Neural cell (in vitro differentiated cells): ENCODE data around the gene ELOB. TPM values are rescaled to one million over a fixed set of nuclear protein-coding genes. Genes with fewer than 3 reads are reported as not detected.

Experiments used
- H2AFZ ChIP-seq: fragments of 200-600, 300-800 bp; sonication (generic), shearing (Covaris generic); 2 replicates; pipeline ENCODE4 v1.6.0; 2014; ENCODE audit warnings: low read depth, mild to moderate bottlenecking, antibody characterized with exemption, low read length, moderate library complexity
- H3F3A ChIP-seq: fragments of 200-600 bp; shearing (Covaris generic); 2 replicates; pipeline ENCODE4 v1.6.1; 2016; ENCODE audit warnings: mild to moderate bottlenecking, moderate library complexity, mixed read lengths, antibody characterized with exemption, low read length; ENCODE audit not compliant: insufficient read depth, poor library complexity, severe bottlenecking
- H3K27ac ChIP-seq: fragments of 200-600, 300-800 bp; sonication (generic), shearing (Covaris generic); 2 replicates; pipeline ENCODE4 v1.5.1; 2014; ENCODE audit warnings: mild to moderate bottlenecking, low read length, moderate library complexity
- H3K27me3 ChIP-seq: fragments of 300-800, 200-600 bp; sonication (generic), shearing (Covaris generic); 2 replicates; pipeline ENCODE4 v1.6.0; 2014; ENCODE audit warnings: mild to moderate bottlenecking, low read depth, low read length, moderate library complexity; ENCODE audit not compliant: insufficient read depth
- H3K36me3 ChIP-seq: fragments of 300-800, 200-600 bp; sonication (generic), shearing (Covaris generic); 2 replicates; pipeline ENCODE4 v1.5.1; 2014; ENCODE audit warnings: mild to moderate bottlenecking, antibody characterized with exemption, low read length, moderate library complexity; ENCODE audit not compliant: insufficient read depth
- H3K4me2 ChIP-seq: fragments of 300-800, 200-600 bp; sonication (generic), shearing (Covaris generic); 2 replicates; pipeline ENCODE4 v1.6.0; 2014; ENCODE audit warnings: mild to moderate bottlenecking, low read length
- H3K4me3 ChIP-seq: fragments of 300-800, 200-600 bp; sonication (generic), shearing (Covaris generic); 2 replicates; pipeline ENCODE4 v1.5.1; 2014; ENCODE audit warnings: mild to moderate bottlenecking, low read length, moderate library complexity
- H3K79me2 ChIP-seq: fragments of 200-600 bp; shearing (Covaris generic); replicated peaks from 2 replicates; pipeline ENCODE4 v1.6.0; 2014; ENCODE audit warnings: mild to moderate bottlenecking, low read length, moderate library complexity; ENCODE audit not compliant: insufficient read depth
- H3K9ac ChIP-seq: fragments of 300-800, 200-600 bp; sonication (generic), shearing (Covaris generic); 2 replicates; pipeline ENCODE4 v1.6.1; 2016; ENCODE audit warnings: mild to moderate bottlenecking, low read length, mixed read lengths
- H3K9me2 ChIP-seq: fragments of 200-600 bp; shearing (Covaris generic); 2 replicates; pipeline ENCODE4 v1.6.1; 2016; ENCODE audit warnings: mild to moderate bottlenecking, low read length, mixed read lengths; ENCODE audit not compliant: insufficient read depth
- H3K9me3 ChIP-seq: fragments of 200-600, 300-800 bp; sonication (generic), shearing (Covaris generic); 2 replicates; pipeline ENCODE4 v1.6.1; 2016; ENCODE audit warnings: mild to moderate bottlenecking, mixed run types, low read length, moderate library complexity, mixed read lengths
- H4K20me1 ChIP-seq: fragments of 200-600 bp; shearing (Covaris generic); 2 replicates; pipeline ENCODE4 v1.6.1; 2016; ENCODE audit warnings: mild to moderate bottlenecking, mixed run types; ENCODE audit not compliant: insufficient read depth
- CTCF ChIP-seq: fragments of 450-650 bp; IDR thresholded peaks from 2 replicates; pipeline ENCODE4 v1.5.1; 2014; ENCODE audit warnings: antibody characterized with exemption, mild to moderate bottlenecking, moderate library complexity; ENCODE audit not compliant: poor library complexity, severe bottlenecking
- EP300 ChIP-seq: fragments of 450-650 bp; conservative IDR thresholded peaks from 2 replicates; pipeline ENCODE4 v1.6.1; 2014; ENCODE audit warnings: antibody characterized with exemption, mild to moderate bottlenecking, moderate library complexity; ENCODE audit not compliant: poor library complexity, severe bottlenecking
- EZH2 ChIP-seq: fragments of 200-600, 300-800 bp; shearing (Covaris generic), sonication (generic); IDR thresholded peaks from 2 replicates; pipeline ENCODE4 v1.6.1; 2014; ENCODE audit warnings: antibody characterized with exemption, low read length, borderline replicate concordance, mild to moderate bottlenecking; ENCODE audit not compliant: insufficient read depth, poor library complexity, severe bottlenecking
- MXI1 ChIP-seq: fragments of 450-650 bp; conservative IDR thresholded peaks from 2 replicates; pipeline ENCODE4 v1.6.1; 2014; ENCODE audit warnings: antibody characterized with exemption, mild to moderate bottlenecking; ENCODE audit not compliant: poor library complexity, severe bottlenecking
- POLR2AphosphoS5 ChIP-seq: IDR thresholded peaks from 2 replicates; pipeline ENCODE4 v1.6.1; 2012
- RAD21 ChIP-seq: fragments of 450-650 bp; conservative IDR thresholded peaks from 2 replicates; pipeline ENCODE4 v1.6.1; 2014; ENCODE audit warnings: antibody characterized with exemption, mild to moderate bottlenecking, moderate library complexity
- REST ChIP-seq: IDR thresholded peaks from 2 replicates; pipeline ENCODE4 v1.6.1; 2012; ENCODE audit warnings: borderline replicate concordance
- SMC3 ChIP-seq: fragments of 450-650 bp; conservative IDR thresholded peaks from 2 replicates; pipeline ENCODE4 v1.6.1; 2014; ENCODE audit warnings: antibody characterized with exemption, mild to moderate bottlenecking, moderate library complexity; ENCODE audit not compliant: poor library complexity
- TAF1 ChIP-seq: IDR thresholded peaks from 2 replicates; pipeline ENCODE4 v1.6.1; 2012; ENCODE audit warnings: low read depth
- polyA plus RNA-seq: library from polyadenylated mRNA; depleted of rRNA; stranded (reverse); fragments of >200 nt; gene quantifications from 2 replicates; pipeline ENCODE4 v1.2.3, GENCODE V29; 2014

ELOB gene
- polyA plus RNA-seq, 1 donor from 2014 or later, result 513 TPM

GRCh38 chr16:2786826-2787151 lies 9.7 kb upstream of the ELOB start:
- H3K36me3 ChIP-seq, result no peaks in the 10 kb centered on the region
- H3K4me3 ChIP-seq, result no peak overlapping the region

GRCh38 chr16:2786061-2786825 lies 9.2 kb upstream of the ELOB start:
- H3F3A ChIP-seq, result no peaks in the 10 kb centered on the region
- H2AFZ ChIP-seq, result no peak overlapping the region
- H3K27me3 ChIP-seq, result no peaks in the 10 kb centered on the region
- H3K27ac ChIP-seq, result no peak overlapping the region
- no peaks in the 10 kb centered on the region for H3K79me2 ChIP-seq
- H3K4me2 ChIP-seq, result no peak overlapping the region
- H3K9me3 ChIP-seq, result no peaks in the 10 kb centered on the region
- H3K9me2 ChIP-seq, result no peaks in the 10 kb centered on the region
- no peaks in the 10 kb centered on the region for H4K20me1 ChIP-seq
- H3K9ac ChIP-seq, result no peak overlapping the region
- TF ChIP-seq EP300, result no peak
- no peak for TF ChIP-seq SMC3
- TF ChIP-seq CTCF, result no peak
- TF ChIP-seq REST, result no peak
- TF ChIP-seq POLR2AphosphoS5, result no peak
- no peak for TF ChIP-seq RAD21
- no peak for TF ChIP-seq TAF1
- no peak for TF ChIP-seq EZH2
- TF ChIP-seq MXI1, result no peak
- H3K36me3 ChIP-seq, result no peaks in the 10 kb centered on the region
- no peak overlapping the region for H3K4me3 ChIP-seq

More at GRCh38 chr16:2786826-2787151, 9.7 kb upstream of the ELOB start:
- no peaks in the 10 kb centered on the region for H3K79me2 ChIP-seq
- no peak overlapping the region for H3K4me2 ChIP-seq
- no peaks in the 10 kb centered on the region for H4K20me1 ChIP-seq
- no peak overlapping the region for H3K27ac ChIP-seq
- no peaks in the 10 kb centered on the region for H3F3A ChIP-seq
- no peak for TF ChIP-seq REST
- no peak for TF ChIP-seq SMC3
- no peak for TF ChIP-seq POLR2AphosphoS5
- TF ChIP-seq MXI1, result no peak
- no peak for TF ChIP-seq EZH2
- TF ChIP-seq EP300, result no peak
- no peak for TF ChIP-seq TAF1
- no peak for TF ChIP-seq RAD21
- H2AFZ ChIP-seq, result no peak overlapping the region
- H3K9me2 ChIP-seq, result no peaks in the 10 kb centered on the region
- no peaks in the 10 kb centered on the region for H3K27me3 ChIP-seq
- H3K9ac ChIP-seq, result no peak overlapping the region
- no peaks in the 10 kb centered on the region for H3K9me3 ChIP-seq
